ENCODE measurements around the gene C12orf54. TPM values are rescaled to one million over a fixed set of nuclear protein-coding genes. Genes with fewer than 3 reads are reported as not detected.
A peak's percentile ranks its signal among the peaks of the same experiment; 100 is the strongest.
"Not testable (repeated sequence)": the region's sequence is repeated elsewhere in the genome, so short reads cannot be mapped to it uniquely, and the experiment has no call there.

Gene C12orf54
- 1 to 10 TPM in 1 of 3 donors, under 1 TPM in 1, not detected in 1; 0.82 to 1.1 TPM for polyA plus RNA-seq (ENCODE audit: insufficient read length in 3 of 3)
- long read RNA-seq, donor 1: 0 reads
- long read RNA-seq, donor 2: 0 reads
- long read RNA-seq, donor 3: 0 reads
- long read RNA-seq, donor 4: 0 reads
- long read RNA-seq, donor 5: 0 reads
- long read RNA-seq, donor 6: 0 reads
- long read RNA-seq, donor 7: 0 reads
- long read RNA-seq, donor 8: 0 reads
- long read RNA-seq, donor 9: 0 reads
- long read RNA-seq, donor 10: 0 reads
- long read RNA-seq, donor 11: 0 reads
- long read RNA-seq, donor 12: 0 reads
- long read RNA-seq, donor 13: 0 reads
- long read RNA-seq, donor 14: 0 reads
- long read RNA-seq, donor 15: 0 reads
- long read RNA-seq, donor 16: 0 reads

DNA sequence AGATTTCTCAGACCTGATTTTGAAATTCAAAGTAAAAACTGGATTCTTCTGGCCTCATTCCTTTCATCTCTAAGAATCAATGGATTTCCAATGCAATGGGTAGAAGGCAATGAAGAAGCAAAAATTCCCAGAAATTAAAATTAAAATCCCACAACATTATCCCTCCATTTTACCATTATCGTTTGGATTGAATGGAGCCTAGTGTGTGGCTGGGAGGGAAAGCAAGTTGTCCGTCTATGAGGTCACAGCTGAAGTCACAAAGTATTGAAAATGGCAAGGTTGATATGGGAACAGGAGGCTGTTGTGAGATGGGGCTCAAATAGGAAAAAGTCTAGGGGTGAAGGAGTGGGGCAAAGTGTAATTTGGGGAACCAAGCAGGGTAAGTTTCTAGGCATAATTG, at the start of gene C12orf54:
Gene C12orf54 (plus strand): TSS at position 301 of the 400 bp plus-strand sequence. CDS start 799 bp downstream, outside the sequence.
- DNase-seq (ENCODE audit: extremely low read depth in 1 of 11, low read depth in 9 of 11, low spot score in 4 of 11): no peak

DNA sequence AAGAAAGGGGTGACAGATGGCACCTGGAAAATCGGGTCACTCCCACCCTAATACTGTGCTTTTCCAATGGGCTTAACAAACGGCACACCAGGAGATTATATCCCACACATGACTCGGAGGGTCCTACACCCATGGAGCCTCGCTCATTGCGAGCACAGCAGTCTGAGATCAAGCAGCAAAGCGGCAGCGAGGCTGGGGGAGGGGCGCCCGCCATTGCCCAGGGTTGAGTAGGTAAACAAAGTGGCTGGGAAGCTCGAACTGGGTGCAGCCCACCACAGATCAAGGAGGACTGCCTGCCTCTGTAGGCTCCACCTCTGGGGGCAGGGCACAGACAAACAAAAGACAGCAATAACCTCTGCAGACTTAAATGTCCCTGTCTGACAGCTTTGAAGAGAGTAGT, 48.3 kb upstream of the C12orf54 start:
- not testable (repeated sequence) for DNase-seq (ENCODE audit: extremely low read depth in 1 of 11, low read depth in 9 of 11, low spot score in 4 of 11)

DNA sequence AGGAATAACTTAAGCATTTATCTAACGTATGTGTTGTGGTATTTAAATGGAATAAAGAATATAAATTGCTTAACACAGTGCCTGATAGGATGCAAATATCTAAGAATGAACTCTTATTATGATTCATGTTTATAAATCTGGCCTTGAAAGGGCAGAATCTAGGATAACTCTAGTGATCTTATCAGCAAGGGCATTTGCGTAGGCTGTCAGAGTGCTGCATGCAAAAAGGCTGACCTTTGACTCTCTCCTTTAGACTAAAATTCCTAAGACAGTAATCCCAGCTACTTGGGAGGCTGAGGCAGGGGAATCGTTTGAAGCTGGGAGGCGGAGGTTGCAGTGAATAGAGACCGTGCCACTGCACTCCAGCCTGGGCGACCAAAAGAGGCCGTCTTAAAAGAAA, 41.2 kb upstream of the C12orf54 start:
- DNase-seq (ENCODE audit: extremely low read depth in 1 of 11, low read depth in 9 of 11, low spot score in 4 of 11): no peak

DNA sequence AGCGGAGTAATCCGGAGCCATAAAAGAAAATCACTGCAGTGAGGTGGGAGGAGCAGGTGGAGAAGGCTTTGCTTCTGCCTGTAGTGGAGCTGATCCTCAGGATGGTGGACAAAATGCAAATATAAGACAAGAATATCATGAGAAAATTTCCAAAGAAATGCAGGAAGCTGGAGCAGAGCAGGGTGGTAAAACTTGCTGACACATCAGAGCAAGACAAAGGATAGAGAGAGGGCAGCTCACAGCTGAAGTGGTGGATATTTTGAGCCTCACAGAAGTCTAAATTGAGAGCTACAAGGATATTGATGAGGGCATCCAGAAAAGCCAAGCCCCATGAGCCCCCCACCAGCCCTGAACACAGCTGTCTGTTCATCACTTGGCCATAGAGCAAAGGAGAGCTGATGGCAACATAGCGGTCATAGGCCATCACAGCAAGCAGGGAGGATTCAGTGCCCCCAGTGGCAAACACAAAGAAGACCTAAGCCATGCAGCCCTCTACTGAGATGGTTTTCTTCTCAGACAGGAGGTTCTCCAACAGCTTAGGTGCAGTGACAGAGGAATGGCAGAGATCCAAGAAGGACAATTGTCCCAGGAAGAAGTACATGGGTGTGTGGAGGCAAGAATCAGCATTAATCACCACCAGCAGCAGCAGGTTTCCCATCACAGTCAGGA, 40.0 kb upstream of the C12orf54 start:
- DNase-seq (ENCODE audit: extremely low read depth in 1 of 11, low read depth in 9 of 11, low spot score in 4 of 11): no peak

DNA sequence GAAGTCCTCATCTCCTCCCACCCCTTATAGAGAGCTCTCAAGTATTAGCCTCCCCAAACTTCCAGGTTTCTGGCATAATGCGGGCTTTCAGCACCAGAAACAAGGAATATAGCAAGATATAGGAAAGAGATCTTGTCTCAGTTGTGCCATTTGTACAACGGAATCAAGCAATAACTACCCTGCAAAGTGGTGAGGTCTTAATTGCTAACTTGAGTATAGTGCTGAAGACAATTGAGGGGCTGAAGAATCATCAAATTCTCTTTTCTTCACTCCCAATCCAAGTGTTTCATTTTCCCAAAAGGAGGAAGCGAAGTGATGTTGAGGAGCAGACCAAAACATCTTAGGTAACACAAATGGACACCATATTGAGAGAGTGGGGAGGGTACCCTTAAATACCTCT, 36.8 kb upstream of the C12orf54 start:
- DNase-seq (ENCODE audit: extremely low read depth in 1 of 11, low read depth in 9 of 11, low spot score in 4 of 11): no peak

DNA sequence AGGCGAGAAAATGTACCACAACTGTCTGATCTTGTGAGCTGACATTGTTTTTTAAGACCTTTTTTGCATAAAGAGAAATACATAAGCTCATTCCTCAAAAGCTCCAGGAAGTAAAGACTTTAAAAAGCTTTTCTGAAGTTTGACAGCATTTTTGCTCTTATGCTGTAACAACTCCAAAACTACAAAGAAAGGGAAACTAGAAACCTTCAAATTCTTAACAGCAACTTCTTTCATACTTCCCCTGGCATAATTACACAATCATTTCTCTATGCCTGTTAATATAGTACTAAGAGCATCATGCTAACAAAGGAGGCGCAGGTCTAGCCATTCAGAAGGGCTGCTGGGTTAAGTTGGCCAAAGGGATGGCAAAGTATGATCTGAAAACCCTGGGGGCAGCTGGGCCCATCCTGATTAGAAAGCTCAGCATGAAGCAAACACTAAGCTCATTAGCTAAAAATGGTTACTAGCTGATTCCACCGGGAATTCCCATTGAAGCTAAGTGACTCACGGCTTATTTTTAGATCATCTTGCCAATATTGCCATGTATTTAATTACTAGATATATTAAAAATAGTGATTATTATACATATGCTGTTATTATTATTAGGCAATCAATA, 36.0 kb upstream of the C12orf54 start:
- no peak for DNase-seq (ENCODE audit: extremely low read depth in 1 of 11, low read depth in 9 of 11, low spot score in 4 of 11)

- DNase-seq (ENCODE audit: extremely low read depth in 1 of 11, low read depth in 9 of 11, low spot score in 4 of 11): no peak
Observed at GRCh38 chr12:48447755-48448154, 34.5 kb upstream of the C12orf54 start.

- no peak for DNase-seq (ENCODE audit: extremely low read depth in 1 of 11, low read depth in 9 of 11, low spot score in 4 of 11)
Observed at GRCh38 chr12:48451372-48451771, 30.9 kb upstream of the C12orf54 start.

- DNase-seq (ENCODE audit: extremely low read depth in 1 of 11, low read depth in 9 of 11, low spot score in 4 of 11): not testable (repeated sequence)
Observed at GRCh38 chr12:48452961-48453360, 29.3 kb upstream of the C12orf54 start.

- DNase-seq (ENCODE audit: extremely low read depth in 1 of 11, low read depth in 9 of 11, low spot score in 4 of 11): peak in 3 of 11 donors; percentile 0 to 1 (median 0)
Observed at GRCh38 chr12:48454667-48455066, 27.6 kb upstream of the C12orf54 start.

DNA sequence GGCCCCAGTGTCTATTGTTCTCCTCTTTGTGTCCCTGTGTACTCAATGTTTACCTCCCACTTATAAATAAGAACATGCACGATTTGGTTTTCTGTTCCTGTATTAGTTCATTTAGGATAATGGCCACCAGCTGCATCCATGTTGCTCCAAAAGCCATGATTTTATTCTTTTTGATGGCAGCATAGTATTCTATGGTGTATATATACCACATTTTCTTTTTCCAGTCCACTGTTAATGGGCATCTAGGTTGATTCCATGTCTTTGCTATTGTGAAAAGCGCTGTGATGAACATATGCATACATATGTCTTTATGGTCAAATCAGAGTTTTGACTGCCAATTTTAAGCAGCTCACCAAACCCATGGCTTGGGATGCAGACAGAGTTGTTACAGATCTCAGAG, 27.2 kb upstream of the C12orf54 start:
- no peak for DNase-seq (ENCODE audit: extremely low read depth in 1 of 11, low read depth in 9 of 11, low spot score in 4 of 11)

DNA sequence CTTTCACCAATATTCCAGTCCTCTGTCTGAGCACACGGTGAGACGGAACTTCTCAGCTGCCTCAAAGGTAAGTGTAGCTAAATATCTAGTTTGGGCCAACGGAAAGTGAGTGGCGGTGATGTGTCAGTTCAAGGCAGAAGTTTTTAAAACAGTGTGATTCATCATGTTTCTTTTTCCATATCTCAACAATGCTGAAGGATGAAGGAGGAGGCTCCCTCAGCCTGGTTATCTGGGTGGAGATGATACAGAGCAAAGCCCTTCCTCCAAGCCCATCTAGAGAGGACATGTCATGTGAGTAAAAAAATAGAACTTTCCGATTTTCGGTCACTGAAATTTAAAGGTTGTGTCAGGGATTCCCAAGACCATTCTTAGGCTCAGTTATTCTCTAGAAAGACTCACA, 23.0 kb upstream of the C12orf54 start:
- DNase-seq (ENCODE audit: extremely low read depth in 1 of 11, low read depth in 9 of 11, low spot score in 4 of 11): no peak

- not testable (repeated sequence) for DNase-seq (ENCODE audit: extremely low read depth in 1 of 11, low read depth in 9 of 11, low spot score in 4 of 11)
Observed at GRCh38 chr12:48469027-48469426, 13.3 kb upstream of the C12orf54 start.

DNA sequence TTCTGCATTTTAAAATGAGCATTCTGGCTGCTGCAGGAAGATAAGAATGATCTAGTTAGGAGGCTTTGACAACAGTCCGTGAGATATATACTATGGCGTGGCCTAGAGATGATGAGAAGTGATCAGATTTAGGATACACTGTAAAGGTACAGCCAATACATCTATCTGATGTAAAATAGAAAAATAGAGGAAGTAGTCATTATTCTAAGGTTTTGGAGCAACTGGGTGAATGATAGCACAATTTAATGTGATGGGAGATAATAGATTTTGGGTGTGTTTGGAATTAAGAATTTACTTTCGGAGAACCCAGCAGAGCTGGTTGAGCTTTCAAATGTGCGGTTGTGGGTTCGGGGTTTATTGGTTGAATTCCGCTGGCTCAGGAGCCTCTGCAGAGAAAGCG, 10.0 kb upstream of the C12orf54 start, which contains the start of gene ANP32D:
Gene ANP32D (plus strand): TSS at position 301 of the 400 bp plus-strand sequence. CDS start 106 bp downstream, outside the sequence.
- no peak for DNase-seq (ENCODE audit: extremely low read depth in 1 of 11, low read depth in 9 of 11, low spot score in 4 of 11)

DNA sequence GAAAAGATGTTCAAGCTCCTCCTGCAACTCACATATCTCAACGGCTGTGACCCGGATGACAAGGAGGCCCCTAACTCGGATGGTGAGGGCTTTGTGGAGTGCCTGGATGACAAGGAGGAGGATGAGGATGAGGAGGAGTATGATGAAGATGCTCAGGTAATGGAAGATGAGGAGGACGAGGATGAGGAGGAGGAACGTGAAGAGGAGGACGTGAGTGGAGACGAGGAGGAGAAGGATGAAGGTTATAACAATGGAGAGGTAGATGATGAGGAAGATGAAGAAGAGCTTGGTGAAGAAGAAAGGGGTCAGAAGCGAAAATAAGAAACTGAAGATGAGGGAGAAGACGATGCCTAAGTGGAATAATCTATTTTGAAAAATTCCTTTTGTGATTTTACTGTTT, 9.2 kb upstream of the C12orf54 start:
- no peak for DNase-seq (ENCODE audit: extremely low read depth in 1 of 11, low read depth in 9 of 11, low spot score in 4 of 11)

GRCh38 chr12:48474497-48474896, 7.8 kb upstream of the C12orf54 start:
- not testable (repeated sequence) for DNase-seq (ENCODE audit: extremely low read depth in 1 of 11, low read depth in 9 of 11, low spot score in 4 of 11)

DNA sequence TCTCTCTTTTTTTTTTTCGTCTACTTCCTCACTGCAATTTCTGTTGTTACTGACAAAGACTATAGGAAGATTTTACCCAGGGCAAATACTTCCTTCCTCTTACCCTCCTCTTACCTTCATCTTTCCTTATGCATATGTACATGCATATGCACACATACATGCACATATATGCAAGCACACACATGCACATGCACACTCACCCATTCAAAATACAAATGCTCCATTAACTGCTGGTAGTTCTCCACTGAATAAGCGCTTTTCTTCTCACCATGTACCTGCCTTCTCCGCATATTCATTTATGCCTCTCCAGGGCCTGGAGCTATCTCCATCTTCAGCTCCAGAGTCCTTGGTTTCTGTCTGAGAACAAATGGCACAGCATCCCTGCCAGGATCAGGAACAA, 632 bp downstream of the C12orf54 start:
- DNase-seq (ENCODE audit: extremely low read depth in 1 of 11, low read depth in 9 of 11, low spot score in 4 of 11): no peak

DNA sequence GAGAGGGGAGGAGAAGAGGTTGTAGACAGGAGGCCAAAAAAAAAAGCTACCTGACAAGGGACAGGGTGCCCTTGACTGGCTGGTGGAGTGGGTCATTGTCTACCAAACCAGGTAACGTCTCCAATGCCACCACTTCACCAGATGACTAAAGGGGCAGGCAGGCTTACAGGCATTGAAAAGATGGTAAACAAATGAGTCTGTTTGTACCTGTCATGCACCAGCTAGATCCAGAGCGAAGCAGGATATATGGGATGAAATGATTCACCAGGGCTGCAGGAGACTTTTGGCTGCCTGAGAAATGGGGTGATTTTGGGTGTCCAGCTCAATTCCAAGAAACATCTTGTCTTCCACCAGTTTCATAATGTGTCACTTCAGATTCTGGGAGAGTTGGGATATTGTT, 4.0 kb downstream of the C12orf54 start:
- no peak for DNase-seq (ENCODE audit: extremely low read depth in 1 of 11, low read depth in 9 of 11, low spot score in 4 of 11)

DNA sequence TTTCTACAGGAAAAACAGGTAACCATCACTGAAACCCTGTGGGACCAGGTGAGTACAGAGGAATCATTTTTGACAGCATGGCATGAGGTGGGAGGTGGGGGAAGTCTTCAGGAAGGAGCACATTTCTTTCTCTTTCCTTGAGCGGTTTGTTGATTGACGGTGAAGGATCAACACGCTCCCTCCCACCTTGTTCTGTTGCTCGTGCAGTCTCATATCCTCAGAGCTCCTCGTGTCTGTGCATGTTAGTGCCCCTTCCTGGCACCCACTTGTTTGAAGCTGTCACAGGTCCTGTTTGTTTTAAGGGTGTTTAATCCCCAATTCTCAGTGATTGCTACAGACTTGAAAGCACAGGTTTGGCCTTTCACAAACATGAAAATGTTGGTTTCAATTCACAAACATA, 4.4 kb downstream of the C12orf54 start:
- no peak for DNase-seq (ENCODE audit: extremely low read depth in 1 of 11, low read depth in 9 of 11, low spot score in 4 of 11)

- no peak for DNase-seq (ENCODE audit: extremely low read depth in 1 of 11, low read depth in 9 of 11, low spot score in 4 of 11)
Observed at GRCh38 chr12:48489012-48489411, 6.7 kb downstream of the C12orf54 start.
